ENCODE results near the gene MACROD2.

Gene MACROD2

GRCh38 chr20:14991023-14991422 lies 995.7 kb downstream of the MACROD2 start:
- Histone ChIP-seq H3K36me3 (ENCODE audit: control insufficient read depth in 2 of 2, insufficient read depth in 1 of 2, low read length in 2 of 2) (no peaks in the 10 kb centered on the region), H3K9me3 (ENCODE audit: control insufficient read depth, insufficient read depth, low read depth, low read length) (no peaks in the 10 kb centered on the region), H3K4me1 (ENCODE audit: control insufficient read depth, insufficient read depth, low read length) (no peaks in the 10 kb centered on the region), H3K4me3 (ENCODE audit: low read depth, low read length) (no peak overlapping the region), H3K27ac (ENCODE audit: extremely low read depth, low read depth, low read length) (no peak overlapping the region)
- POLR2A ChIA-PET, result no interaction called here
- TF ChIP-seq ZNF548 (tag by site-specific recombination; IDR thresholded peaks at IDR 0.05) (no peak), WT1 (tag by site-specific recombination; IDR thresholded peaks at IDR 0.05) (no peak), PATZ1 (tag by site-specific recombination; IDR thresholded peaks at IDR 0.05) (no peak), ZNF404 (tag by site-specific recombination; IDR thresholded peaks at IDR 0.05) (no peak), ZNF121 (tag by site-specific recombination; IDR thresholded peaks at IDR 0.05) (no peak), ZSCAN30 (tag by site-specific recombination; IDR thresholded peaks at IDR 0.05) (no peak), SETDB1 (IDR thresholded peaks at IDR 0.05; ENCODE audit: insufficient read length, low read length) (no peak), ZNF791 (tag by site-specific recombination; IDR thresholded peaks at IDR 0.05) (no peak), YY2 (tag by site-specific recombination; IDR thresholded peaks at IDR 0.05) (no peak), ZNF302 (tag by site-specific recombination; IDR thresholded peaks at IDR 0.05; ENCODE audit: low read depth) (no peak), ZNF423 (tag by site-specific recombination; IDR thresholded peaks at IDR 0.05) (no peak), ZNF610 (tag by site-specific recombination; IDR thresholded peaks at IDR 0.05; ENCODE audit: borderline replicate concordance) (no peak), ZNF202 (tag by site-specific recombination; IDR thresholded peaks at IDR 0.05; ENCODE audit: borderline replicate concordance) (no peak), ZNF776 (tag by site-specific recombination; IDR thresholded peaks at IDR 0.05; ENCODE audit: borderline replicate concordance) (no peak)
- CTCF ChIA-PET, result no interaction called here

GRCh38 chr20:14992153-14992552 lies 996.8 kb downstream of the MACROD2 start:
- Histone ChIP-seq H3K9me3 (ENCODE audit: control insufficient read depth, insufficient read depth, low read depth, low read length) (no peaks in the 10 kb centered on the region), H3K4me3 (ENCODE audit: low read depth, low read length) (no peak overlapping the region), H3K36me3 (ENCODE audit: control insufficient read depth in 2 of 2, insufficient read depth in 1 of 2, low read length in 2 of 2) (no peaks in the 10 kb centered on the region), H3K4me1 (ENCODE audit: control insufficient read depth, insufficient read depth, low read length) (no peaks in the 10 kb centered on the region), H3K27ac (ENCODE audit: extremely low read depth, low read depth, low read length) (no peak overlapping the region)
- CTCF ChIA-PET, result no interaction called here
- TF ChIP-seq ZNF792 (tag by site-specific recombination; IDR thresholded peaks at IDR 0.05) (no peak), ZNF585B (tag by site-specific recombination; IDR thresholded peaks at IDR 0.05) (no peak), ZIC2 (tag by site-specific recombination; IDR thresholded peaks at IDR 0.05) (no peak), HOXA7 (CRISPR knock-in tag; IDR thresholded peaks at IDR 0.05; ENCODE audit: borderline replicate concordance) (no peak), ZNF391 (tag by site-specific recombination; IDR thresholded peaks at IDR 0.05; ENCODE audit: borderline replicate concordance, low read depth) (no peak), ZNF433 (tag by site-specific recombination; IDR thresholded peaks at IDR 0.05; ENCODE audit: low read depth) (no peak), SP2 (tag by site-specific recombination; IDR thresholded peaks at IDR 0.05) (no peak), TSHZ1 (tag by site-specific recombination; IDR thresholded peaks at IDR 0.05; ENCODE audit: borderline replicate concordance) (no peak), ZNF777 (tag by site-specific recombination; IDR thresholded peaks at IDR 0.05; ENCODE audit: borderline replicate concordance) (no peak), ZNF76 (tag by site-specific recombination; IDR thresholded peaks at IDR 0.05; ENCODE audit: borderline replicate concordance, low read depth) (no peak), ZNF596 (tag by site-specific recombination; IDR thresholded peaks at IDR 0.05) (no peak), SP3 (tag by site-specific recombination; IDR thresholded peaks at IDR 0.05) (no peak), ZFP69B (tag by site-specific recombination; IDR thresholded peaks at IDR 0.05) (no peak)
- POLR2A ChIA-PET, result no interaction called here
